WTC11 (cell line): ENCODE data around the gene EFCAB14. TPM values are rescaled to one million over a fixed set of nuclear protein-coding genes. Genes with fewer than 3 reads are reported as not detected.
"Not testable (repeated sequence)": the region's sequence is repeated elsewhere in the genome, so short reads cannot be mapped to it uniquely, and the experiment has no call there.

ENCODE experiments used
- ATAC-seq: fragments of 200-7000 bp; cut with Tn5 transposase; 2 replicates; pipeline ENCODE4 v1.10.0; 2021; ENCODE audit warnings: mild to moderate bottlenecking, moderate library complexity
- CTCF ChIA-PET: fragments of 300-600 bp; sonication (Branson Sonifier 250); formaldehyde crosslinking; loops from one replicate; lab custom pipeline; 2021; ENCODE audit warnings: antibody characterized with exemption; lab: Charles Lee
- POLR2A ChIA-PET: fragments of 350-600 bp; sonication (Branson Sonifier 250); formaldehyde crosslinking; loops from one replicate; lab custom pipeline; 2021; ENCODE audit warnings: antibody characterized with exemption; lab: Charles Lee
- DNase-seq: peaks from one replicate; pipeline ENCODE4 v3.0.0; 2021; ENCODE audit warnings: low spot score
- H3K27ac Mint-ChIP-seq: 2 replicates; pipeline ENCODE4 v1.8.0; 2021; ENCODE audit warnings: mixed read lengths
- H3K27me3 Mint-ChIP-seq: 2 replicates; pipeline ENCODE4 v1.8.0; 2021; ENCODE audit warnings: low read depth, mild to moderate bottlenecking, moderate library complexity, mixed read lengths
- H3K36me3 Mint-ChIP-seq: 2 replicates; pipeline ENCODE4 v1.8.0; 2021; ENCODE audit warnings: mixed read lengths
- H3K4me1 Mint-ChIP-seq: 2 replicates; pipeline ENCODE4 v1.8.0; 2022; ENCODE audit warnings: mixed read lengths
- H3K4me3 Mint-ChIP-seq: 2 replicates; pipeline ENCODE4 v1.8.0; 2021; ENCODE audit warnings: mild to moderate bottlenecking, moderate library complexity, mixed read lengths
- H3K9me3 Mint-ChIP-seq: 2 replicates; pipeline ENCODE4 v1.8.0; 2021; ENCODE audit warnings: mixed read lengths
- ATF1 ChIP-seq: sonication (generic); formaldehyde crosslinking; IDR thresholded peaks from 2 replicates; pipeline ENCODE4 v1.8.1; 2023; ENCODE audit warnings: mild to moderate bottlenecking, moderate library complexity, missing genetic modification reagents
- ATF3 ChIP-seq: sonication (generic); formaldehyde crosslinking; conservative IDR thresholded peaks from 2 replicates; pipeline ENCODE4 v1.8.1; 2022; ENCODE audit warnings: mild to moderate bottlenecking, missing genetic modification reagents
- E2F1 ChIP-seq: sonication (generic); formaldehyde crosslinking; IDR thresholded peaks from 2 replicates; pipeline ENCODE4 v1.8.0; 2022; ENCODE audit warnings: mild to moderate bottlenecking, missing genetic modification reagents
- EMX1 ChIP-seq: fragments of 250-450 bp; sonication (Bioruptor Pico); IDR thresholded peaks from 2 replicates; pipeline ENCODE4 v1.8.0; 2021; ENCODE audit warnings: mild to moderate bottlenecking
- ESRRA ChIP-seq: sonication (generic); formaldehyde crosslinking; IDR thresholded peaks from 2 replicates; pipeline ENCODE4 v1.8.1; 2022; ENCODE audit warnings: mild to moderate bottlenecking, missing genetic modification reagents, borderline replicate concordance
- ETV6 ChIP-seq: sonication (generic); formaldehyde crosslinking; IDR thresholded peaks from 2 replicates; pipeline ENCODE4 v1.8.1; 2022; ENCODE audit warnings: mild to moderate bottlenecking, missing genetic modification reagents
- FOXJ3 ChIP-seq: sonication (generic); formaldehyde crosslinking; IDR thresholded peaks from 2 replicates; pipeline ENCODE4 v1.9.0; 2021; ENCODE audit warnings: missing genetic modification reagents, mild to moderate bottlenecking, borderline replicate concordance
- JUN ChIP-seq: sonication (generic); formaldehyde crosslinking; IDR thresholded peaks from 2 replicates; pipeline ENCODE4 v1.8.0; 2023; ENCODE audit warnings: mild to moderate bottlenecking, missing genetic modification reagents
- MXD4 ChIP-seq: fragments of 250-450 bp; sonication (Bioruptor Pico); IDR thresholded peaks from 2 replicates; pipeline ENCODE4 v1.8.0; 2021; ENCODE audit warnings: mild to moderate bottlenecking, moderate library complexity, borderline replicate concordance
- NFE2L1 ChIP-seq: sonication (generic); formaldehyde crosslinking; IDR thresholded peaks from 2 replicates; pipeline ENCODE4 v1.8.1; 2023; ENCODE audit warnings: missing genetic modification reagents
- NFYB ChIP-seq: sonication (generic); formaldehyde crosslinking; conservative IDR thresholded peaks from 2 replicates; pipeline ENCODE4 v1.8.0; 2022; ENCODE audit warnings: low read depth, missing genetic modification reagents
- NR3C1 ChIP-seq: sonication (generic); formaldehyde crosslinking; conservative IDR thresholded peaks from 2 replicates; pipeline ENCODE4 v1.8.1; 2023; ENCODE audit warnings: low read depth, mild to moderate bottlenecking, missing genetic modification reagents
- PRRX2 ChIP-seq: fragments of 250-450 bp; sonication (Bioruptor Pico); IDR thresholded peaks from 2 replicates; pipeline ENCODE4 v1.8.0; 2021; ENCODE audit warnings: mild to moderate bottlenecking
- RELA ChIP-seq: sonication (generic); formaldehyde crosslinking; IDR thresholded peaks from 2 replicates; pipeline ENCODE4 v1.8.1; 2022; ENCODE audit warnings: missing genetic modification reagents, mild to moderate bottlenecking, borderline replicate concordance
- TCF7 ChIP-seq: sonication (generic); formaldehyde crosslinking; IDR thresholded peaks from 2 replicates; pipeline ENCODE4 v1.8.0; 2022; ENCODE audit warnings: mild to moderate bottlenecking, low read depth, missing genetic modification reagents, moderate library complexity
- total RNA-seq: library from RNA; stranded (reverse); gene quantifications from 3 replicates; pipeline ENCODE4 v1.2.3, GENCODE V29; 2021
- TF ChIP-seq, protein P1 (sequence below): fragments of 250-450 bp; sonication (Bioruptor Pico); IDR thresholded peaks from 2 replicates; pipeline ENCODE4 v1.9.0; 2021; ENCODE audit warnings: mild to moderate bottlenecking, borderline replicate concordance
- TF ChIP-seq, protein P2 (sequence below): sonication (generic); formaldehyde crosslinking; IDR thresholded peaks from 2 replicates; pipeline ENCODE4 v1.8.0; 2023; ENCODE audit warnings: missing genetic modification reagents

The EFCAB14 gene
- total RNA-seq, 1 experiment from 2014 or later = 46.2 TPM

- Mint-ChIP-seq H3K27me3 (no peaks in the 10 kb centered on the region), H3K27ac (no peak overlapping the region), H3K36me3 (peaks cover 32% of the 10 kb centered on the region), H3K9me3 (peaks cover 5% of the 10 kb centered on the region), H3K4me3 (no peak overlapping the region), H3K4me1 (no peaks in the 10 kb centered on the region)
- DNase-seq (no peak), ATAC-seq (no peak)
- CTCF ChIA-PET = interaction anchor here (1.1 to 1.7 kb wide), 2 partner anchors 52 to 68 kb away, joined by 3 to 4 read pairs; partner anchors contain the start of gene MKNK1
- POLR2A ChIA-PET = no interaction called here
- TF ChIP-seq ATF1 (CRISPR knock-in tag) (no peak), TCF7 (CRISPR knock-in tag) (no peak), MXD4 (CRISPR knock-in tag) (no peak)
These were observed 62.3 kb downstream of the EFCAB14 start for GRCh38 chr1:46656643-46657042.

DNA sequence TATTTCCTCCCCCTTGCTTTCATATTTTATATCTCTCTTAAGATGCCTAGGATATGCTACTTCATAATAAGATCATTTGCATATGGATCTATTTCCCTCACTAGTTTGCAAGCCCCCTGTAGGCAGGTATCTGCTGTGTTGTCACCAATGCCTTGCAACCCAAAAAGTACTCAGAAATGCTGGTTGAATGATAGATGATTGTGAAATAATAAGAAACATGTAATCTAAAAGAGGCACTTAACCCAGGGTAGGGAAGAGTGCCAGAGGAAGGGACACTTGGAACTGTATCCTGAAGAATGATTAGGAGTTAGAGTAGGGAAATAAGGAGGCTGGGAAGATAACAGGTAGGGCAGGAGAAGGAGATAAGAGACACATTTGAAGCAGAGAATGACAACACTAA, 63.1 kb downstream of the EFCAB14 start:
- peaks cover 5% of the 10 kb centered on the region for H3K9me3 Mint-ChIP-seq
- TF ChIP-seq PRRX2 (CRISPR knock-in tag) (no peak), E2F1 (no peak), NFYB (CRISPR knock-in tag) (no peak), FOXJ3 (CRISPR knock-in tag) (no peak), ATF3 (CRISPR knock-in tag) (no peak)
- TF ChIP-seq, all 79 proteins: peak for 0
- CTCF ChIA-PET = no interaction called here
- POLR2A ChIA-PET = no interaction called here
- no peak for DNase-seq
- Mint-ChIP-seq H3K4me1 (no peaks in the 10 kb centered on the region), H3K36me3 (peaks cover 38% of the 10 kb centered on the region), H3K27me3 (no peaks in the 10 kb centered on the region), H3K27ac (no peak overlapping the region), H3K4me3 (no peak overlapping the region)
- no peak for ATAC-seq

GRCh38 chr1:46654698-46655097, 64.2 kb downstream of the EFCAB14 start:
- peaks cover 16% of the 10 kb centered on the region for H3K9me3 Mint-ChIP-seq
- ATAC-seq, H3K4me3 Mint-ChIP-seq, DNase-seq, H3K4me1 Mint-ChIP-seq, CTCF ChIA-PET, H3K27me3 Mint-ChIP-seq, H3K27ac Mint-ChIP-seq: not testable (repeated sequence)
- H3K36me3 Mint-ChIP-seq = peaks cover 49% of the 10 kb centered on the region
- POLR2A ChIA-PET = interaction anchor here (0.6 kb wide), 1 partner anchor 66 kb away, joined by 4 read pairs; no protein-coding TSS in a partner anchor

DNA sequence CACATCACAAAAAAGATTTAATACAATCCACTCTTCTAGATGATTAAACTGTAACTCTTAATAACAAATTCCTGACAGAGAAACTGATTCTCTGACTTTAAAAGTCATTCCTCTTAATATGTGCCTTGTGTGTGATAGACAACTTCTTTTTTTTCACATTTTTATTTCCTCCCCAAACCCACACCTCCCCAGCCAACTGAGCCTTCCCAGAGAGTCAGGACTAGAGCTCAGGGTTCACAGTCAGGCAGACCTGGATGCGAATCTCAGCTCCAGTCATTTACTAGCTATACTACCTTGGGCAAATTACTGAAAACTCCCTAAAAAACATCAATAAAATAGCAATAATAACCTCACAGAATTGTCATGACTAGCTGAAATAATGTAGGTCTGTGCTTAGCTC, 64.9 kb downstream of the EFCAB14 start:
- Mint-ChIP-seq H3K27ac (no peak overlapping the region), H3K9me3 (peaks cover 22% of the 10 kb centered on the region), H3K4me1 (no peaks in the 10 kb centered on the region), H3K4me3 (no peak overlapping the region), H3K36me3 (peaks cover 56% of the 10 kb centered on the region), H3K27me3 (no peaks in the 10 kb centered on the region)
- POLR2A ChIA-PET = interaction anchor here (0.6 kb wide), 1 partner anchor 65 kb away, joined by 4 read pairs; no protein-coding TSS in a partner anchor
- no peak for ATAC-seq
- CTCF ChIA-PET = no interaction called here
- TF ChIP-seq PRRX2 (CRISPR knock-in tag) (no peak), ETV6 (CRISPR knock-in tag) (no peak), NFE2L1 (no peak), EMX1 (CRISPR knock-in tag) (no peak), NR3C1 (no peak), JUN (CRISPR knock-in tag) (no peak), RELA (CRISPR knock-in tag) (no peak), ESRRA (CRISPR knock-in tag) (no peak)
- TF ChIP-seq, protein P1, sequence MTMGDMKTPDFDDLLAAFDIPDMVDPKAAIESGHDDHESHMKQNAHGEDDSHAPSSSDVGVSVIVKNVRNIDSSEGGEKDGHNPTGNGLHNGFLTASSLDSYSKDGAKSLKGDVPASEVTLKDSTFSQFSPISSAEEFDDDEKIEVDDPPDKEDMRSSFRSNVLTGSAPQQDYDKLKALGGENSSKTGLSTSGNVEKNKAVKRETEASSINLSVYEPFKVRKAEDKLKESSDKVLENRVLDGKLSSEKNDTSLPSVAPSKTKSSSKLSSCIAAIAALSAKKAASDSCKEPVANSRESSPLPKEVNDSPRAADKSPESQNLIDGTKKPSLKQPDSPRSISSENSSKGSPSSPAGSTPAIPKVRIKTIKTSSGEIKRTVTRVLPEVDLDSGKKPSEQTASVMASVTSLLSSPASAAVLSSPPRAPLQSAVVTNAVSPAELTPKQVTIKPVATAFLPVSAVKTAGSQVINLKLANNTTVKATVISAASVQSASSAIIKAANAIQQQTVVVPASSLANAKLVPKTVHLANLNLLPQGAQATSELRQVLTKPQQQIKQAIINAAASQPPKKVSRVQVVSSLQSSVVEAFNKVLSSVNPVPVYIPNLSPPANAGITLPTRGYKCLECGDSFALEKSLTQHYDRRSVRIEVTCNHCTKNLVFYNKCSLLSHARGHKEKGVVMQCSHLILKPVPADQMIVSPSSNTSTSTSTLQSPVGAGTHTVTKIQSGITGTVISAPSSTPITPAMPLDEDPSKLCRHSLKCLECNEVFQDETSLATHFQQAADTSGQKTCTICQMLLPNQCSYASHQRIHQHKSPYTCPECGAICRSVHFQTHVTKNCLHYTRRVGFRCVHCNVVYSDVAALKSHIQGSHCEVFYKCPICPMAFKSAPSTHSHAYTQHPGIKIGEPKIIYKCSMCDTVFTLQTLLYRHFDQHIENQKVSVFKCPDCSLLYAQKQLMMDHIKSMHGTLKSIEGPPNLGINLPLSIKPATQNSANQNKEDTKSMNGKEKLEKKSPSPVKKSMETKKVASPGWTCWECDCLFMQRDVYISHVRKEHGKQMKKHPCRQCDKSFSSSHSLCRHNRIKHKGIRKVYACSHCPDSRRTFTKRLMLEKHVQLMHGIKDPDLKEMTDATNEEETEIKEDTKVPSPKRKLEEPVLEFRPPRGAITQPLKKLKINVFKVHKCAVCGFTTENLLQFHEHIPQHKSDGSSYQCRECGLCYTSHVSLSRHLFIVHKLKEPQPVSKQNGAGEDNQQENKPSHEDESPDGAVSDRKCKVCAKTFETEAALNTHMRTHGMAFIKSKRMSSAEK (CRISPR knock-in tag) = no peak
- TF ChIP-seq, protein P2, sequence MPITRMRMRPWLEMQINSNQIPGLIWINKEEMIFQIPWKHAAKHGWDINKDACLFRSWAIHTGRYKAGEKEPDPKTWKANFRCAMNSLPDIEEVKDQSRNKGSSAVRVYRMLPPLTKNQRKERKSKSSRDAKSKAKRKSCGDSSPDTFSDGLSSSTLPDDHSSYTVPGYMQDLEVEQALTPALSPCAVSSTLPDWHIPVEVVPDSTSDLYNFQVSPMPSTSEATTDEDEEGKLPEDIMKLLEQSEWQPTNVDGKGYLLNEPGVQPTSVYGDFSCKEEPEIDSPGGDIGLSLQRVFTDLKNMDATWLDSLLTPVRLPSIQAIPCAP = no peak
- DNase-seq = no peak
